Keratinocyte (primary cell): ENCODE results near the gene BMP7. TPM values are rescaled to one million over a fixed set of nuclear protein-coding genes. Genes with fewer than 3 reads are reported as not detected.

Experiments used
- DNase-seq: peaks from one replicate; pipeline ENCODE4 v3.0.0-alpha.2; 2011; ENCODE audit warnings: low read depth, missing footprints, low spot score
- FAIRE-seq: peaks from 2 replicates; lab custom pipeline; 2011; peaks lifted over from hg19 to GRCh38; lab: Jason Lieb, UNC
- H2AFZ ChIP-seq: 2 replicates; pipeline ENCODE4 v1.6.0; 2012; ENCODE audit warnings: low read length, control low read depth, inconsistent platforms; ENCODE audit not compliant: control insufficient read depth
- H3K27ac ChIP-seq: 2 replicates; pipeline ENCODE4 v1.5.1; 2011; ENCODE audit warnings: low read length; ENCODE audit not compliant: control insufficient read depth, insufficient read depth
- H3K27me3 ChIP-seq: 3 replicates; pipeline ENCODE4 v1.6.0; 2011; ENCODE audit warnings: low read length; ENCODE audit not compliant: control insufficient read depth, insufficient read depth; ENCODE audit errors: extremely low read depth
- H3K36me3 ChIP-seq, 2 experiments: 2 replicates in 1 of 2; 3 replicates in 1 of 2; pipeline ENCODE4 v1.5.1; 2011; ENCODE audit warnings: low read length in 2 of 2, mild to moderate bottlenecking in 1 of 2; ENCODE audit not compliant: control insufficient read depth in 2 of 2, insufficient read depth in 2 of 2; ENCODE audit errors: extremely low read depth in 1 of 2
- H3K4me1 ChIP-seq: 3 replicates; pipeline ENCODE4 v1.5.1; 2011; ENCODE audit warnings: low read length; ENCODE audit not compliant: control insufficient read depth, insufficient read depth; ENCODE audit errors: extremely low read depth
- H3K4me2 ChIP-seq: 3 replicates; pipeline ENCODE4 v1.6.0; 2011; ENCODE audit warnings: low read depth, low read length; ENCODE audit not compliant: control insufficient read depth, insufficient read depth; ENCODE audit errors: extremely low read depth
- H3K4me3 ChIP-seq, 3 experiments: fragments of 200-600 bp in 1 of 3; sonication (generic) in 1 of 3; 2 replicates in 2 of 3; 3 replicates in 1 of 3; pipeline ENCODE4 v1.5.1; 2011 to 2016; ENCODE audit warnings: low read length in 3 of 3, mild to moderate bottlenecking in 3 of 3, control low read depth in 2 of 3, inconsistent platforms in 1 of 3, low read depth in 1 of 3, mixed read lengths in 1 of 3, mixed run types in 1 of 3, moderate library complexity in 1 of 3; ENCODE audit not compliant: control insufficient read depth in 2 of 3, insufficient read depth in 2 of 3; ENCODE audit errors: extremely low read depth in 1 of 3
- H3K79me2 ChIP-seq: 2 replicates; pipeline ENCODE4 v1.6.0; 2012; ENCODE audit warnings: low read length; ENCODE audit not compliant: control insufficient read depth, insufficient read depth
- H3K9ac ChIP-seq: 3 replicates; pipeline ENCODE4 v1.6.0; 2011; ENCODE audit warnings: low read length; ENCODE audit not compliant: control insufficient read depth, insufficient read depth; ENCODE audit errors: extremely low read depth
- H3K9me1 ChIP-seq: 3 replicates; pipeline ENCODE4 v1.6.0; 2011; ENCODE audit warnings: low read length; ENCODE audit not compliant: control insufficient read depth, insufficient read depth; ENCODE audit errors: extremely low read depth
- H3K9me3 ChIP-seq: 2 replicates; pipeline ENCODE4 v1.5.1; 2012; ENCODE audit warnings: low read depth, low read length; ENCODE audit not compliant: control insufficient read depth
- H4K20me1 ChIP-seq: 3 replicates; pipeline ENCODE4 v1.6.0; 2011; ENCODE audit warnings: low read length; ENCODE audit not compliant: control insufficient read depth, insufficient read depth; ENCODE audit errors: extremely low read depth
- CTCF ChIP-seq, 3 experiments: IDR thresholded peaks in 1 of 3; conservative IDR thresholded peaks in 1 of 3; optimal IDR thresholded peaks in 1 of 3; 2 replicates in 2 of 3; 3 replicates in 1 of 3; pipeline versions ENCODE3 to v1.5.1; 2011; ENCODE audit warnings: low read length in 3 of 3, mild to moderate bottlenecking in 3 of 3, moderate library complexity in 2 of 3, control low read depth in 1 of 3, inconsistent platforms in 1 of 3; ENCODE audit not compliant: insufficient read depth in 2 of 3; ENCODE audit errors: extremely low read depth in 1 of 3
- EZH2 ChIP-seq: IDR thresholded peaks from one replicate; pipeline ENCODE4 v1.6.1; 2012; ENCODE audit warnings: inconsistent platforms, mild to moderate bottlenecking, low read length, moderate library complexity
- dilution Hi-C: fragments of 300-500 bp; cut with MboI; formaldehyde crosslinking; loops from one replicate; pipeline ENCODE4 v1.7.0; 2020; ENCODE audit warnings: low sequenced_read_pairs; ENCODE audit not compliant: extremely low pct_ligation_motif_present
- polyA plus RNA-seq, 5 experiments: library from polyadenylated mRNA; depleted of rRNA in 3 of 5; stranded (reverse) in 3 of 5; stranded (forward) in 1 of 5; unstranded in 1 of 5; fragments of >200 nt; gene quantifications; 1 replicate in 1 of 5; 2 replicates in 3 of 5; 3 replicates in 1 of 5; pipeline versions ENCODE4 v1.2.1 to v1.2.3, GENCODE V29; 2011 to 2012; ENCODE audit warnings: missing spikeins in 2 of 5, low read depth in 1 of 5, low replicate concordance in 1 of 5

The BMP7 gene
- polyA plus RNA-seq, 1 donor (not counting 4 experiments of a cell fraction or from before 2014, with no cell fraction given) = 0.29 TPM

- H2AFZ ChIP-seq = no peak overlapping the region
- no peaks in the 10 kb centered on the region for H4K20me1 ChIP-seq
- H3K9ac ChIP-seq = no peak overlapping the region
- peaks cover 16% of the 10 kb centered on the region for H3K27me3 ChIP-seq
- no peak for DNase-seq
- no peaks in the 10 kb centered on the region for H3K9me1 ChIP-seq
- H3K4me1 ChIP-seq = no peaks in the 10 kb centered on the region
- H3K79me2 ChIP-seq = no peaks in the 10 kb centered on the region
- H3K4me2 ChIP-seq = no peak overlapping the region
- H3K36me3 ChIP-seq = no peaks in the 10 kb centered on the region
- H3K9me3 ChIP-seq = no peaks in the 10 kb centered on the region
- dilution Hi-C loops = no loop called here
- FAIRE-seq = no peak
- TF ChIP-seq EZH2 = no peak
- no peak for TF ChIP-seq CTCF (optimal IDR thresholded peaks at IDR 0.05 in 1 of 3, IDR thresholded peaks at IDR 0.05 in 1 of 3, conservative IDR thresholded peaks at IDR 0.05 in 1 of 3; ENCODE audit: extremely low read depth in 1 of 3, insufficient read depth in 2 of 3, low read length in 3 of 3)
- no peak overlapping the region for H3K4me3 ChIP-seq
- no peak overlapping the region for H3K27ac ChIP-seq
Observed at GRCh38 chr20:57138198-57138995, 128.0 kb downstream of the BMP7 start.

DNA sequence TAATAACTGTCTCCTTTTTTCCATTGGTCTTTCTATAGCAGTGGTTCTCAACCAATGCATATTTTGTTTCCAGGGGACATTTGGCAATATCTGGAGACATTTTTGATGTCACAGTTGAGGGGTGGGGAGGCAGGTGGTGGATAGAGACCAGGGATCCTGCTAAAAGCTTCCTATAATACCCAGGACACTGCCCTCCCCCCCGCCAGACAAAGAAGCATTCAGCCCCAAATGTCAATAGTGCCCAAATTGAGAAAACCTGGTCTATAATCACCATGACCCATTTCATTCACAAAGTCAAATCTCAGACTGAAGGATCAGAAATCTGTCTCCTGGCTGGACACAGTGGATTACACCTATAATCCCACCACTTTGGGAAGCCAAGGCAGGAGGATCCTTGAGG lies 128.8 kb downstream of the BMP7 start:
- H3K27ac ChIP-seq = no peak overlapping the region
- peaks cover 13% of the 10 kb centered on the region for H3K27me3 ChIP-seq
- H3K9me1 ChIP-seq = no peaks in the 10 kb centered on the region
- H3K9me3 ChIP-seq = no peaks in the 10 kb centered on the region
- DNase-seq = no peak
- TF ChIP-seq EZH2 = no peak
- TF ChIP-seq CTCF (optimal IDR thresholded peaks at IDR 0.05 in 1 of 3, IDR thresholded peaks at IDR 0.05 in 1 of 3, conservative IDR thresholded peaks at IDR 0.05 in 1 of 3; ENCODE audit: extremely low read depth in 1 of 3, insufficient read depth in 2 of 3, low read length in 3 of 3) = no peak
- H3K79me2 ChIP-seq = no peaks in the 10 kb centered on the region
- dilution Hi-C loops = no loop called here
- H3K4me3 ChIP-seq = no peak overlapping the region
- no peak for FAIRE-seq
- H3K36me3 ChIP-seq = no peaks in the 10 kb centered on the region
- no peaks in the 10 kb centered on the region for H3K4me1 ChIP-seq
- no peaks in the 10 kb centered on the region for H4K20me1 ChIP-seq
- no peak overlapping the region for H2AFZ ChIP-seq
- no peak overlapping the region for H3K9ac ChIP-seq
- H3K4me2 ChIP-seq = no peak overlapping the region
